GM12878 (cell line): ENCODE data around the gene MRPL38. TPM values are rescaled to one million over a fixed set of nuclear protein-coding genes. Genes with fewer than 3 reads are reported as not detected.
"Not testable (repeated sequence)": the region's sequence is repeated elsewhere in the genome, so short reads cannot be mapped to it uniquely, and the experiment has no call there.

Source experiments
- ATAC-seq: fragments of 200-7000 bp; cut with Tn5 transposase; 3 replicates; pipeline ENCODE4 v1.9.1; 2020; ENCODE audit warnings: mild to moderate bottlenecking, moderate library complexity
- BruUV-seq: library from RNA; stranded (reverse); fragments of 400-500 nt; replicated peaks from 2 replicates; lab custom pipeline; 2021; lab: Mats Ljungman, UMichigan
- CTCF ChIA-PET: fragments of 300-600 bp; sonication (Branson Sonifier 250); formaldehyde crosslinking; extraction: SDS; loops from one replicate; lab custom pipeline; 2021; ENCODE audit warnings: inconsistent platforms; lab: Yijun Ruan, JAX
- POLR2A ChIA-PET: fragments of 350-600 bp; formaldehyde crosslinking; extraction: SDS; loops from one replicate; lab custom pipeline; 2021; ENCODE audit warnings: inconsistent platforms; lab: Charles Lee
- RAD21 ChIA-PET: fragments of 300-600 bp; sonication (Branson Sonifier 250); formaldehyde crosslinking; loops from one replicate; lab custom pipeline; 2023; ENCODE audit warnings: antibody characterized with exemption; ENCODE audit not compliant: unreplicated experiment; lab: Charles Lee
- SMC1A ChIA-PET: fragments of 300-600 bp; sonication (Branson Sonifier 250); formaldehyde crosslinking; loops from one replicate; lab custom pipeline; 2023; ENCODE audit not compliant: unreplicated experiment, uncharacterized antibody; lab: Charles Lee
- DNase-seq: peaks from one replicate; pipeline ENCODE4 v3.0.0-alpha.2; 2011; ENCODE audit warnings: low read depth, low spot score
- FAIRE-seq: peaks from 3 replicates; lab custom pipeline; 2011; peaks lifted over from hg19 to GRCh38; lab: Jason Lieb, UNC
- H2AFZ ChIP-seq: 2 replicates; pipeline ENCODE4 v1.6.0; 2011; ENCODE audit warnings: low read depth, low read length, control low read depth; ENCODE audit not compliant: control insufficient read depth
- H3K27ac ChIP-seq: 2 replicates; pipeline ENCODE4 v1.5.1; 2011; ENCODE audit warnings: control low read depth; ENCODE audit not compliant: control insufficient read depth, insufficient read depth
- H3K27me3 ChIP-seq, 2 experiments: replicated peaks in 1 of 2; 2 replicates each; pipeline versions ENCODE4 v1.6.0 to v1.6.1; 2011; ENCODE audit warnings: low read length in 1 of 2; ENCODE audit not compliant: control insufficient read depth in 2 of 2, insufficient read depth in 2 of 2
- H3K36me3 ChIP-seq, 2 experiments: 2 replicates each; pipeline ENCODE4 v1.5.1; 2011; ENCODE audit warnings: low read length in 1 of 2; ENCODE audit not compliant: control insufficient read depth in 2 of 2, insufficient read depth in 2 of 2
- H3K4me1 ChIP-seq: 2 replicates; pipeline ENCODE4 v1.6.1; 2011; ENCODE audit warnings: mild to moderate bottlenecking, low read length, moderate library complexity, mixed read lengths; ENCODE audit not compliant: control insufficient read depth, insufficient read depth
- H3K4me2 ChIP-seq: 2 replicates; pipeline ENCODE4 v1.6.0; 2011; ENCODE audit warnings: control low read depth; ENCODE audit not compliant: control insufficient read depth, insufficient read depth
- H3K4me3 ChIP-seq: fragments of 200-600 bp; sonication (generic); 2 replicates; pipeline ENCODE4 v1.5.1; 2016
- H3K79me2 ChIP-seq: 2 replicates; pipeline ENCODE4 v1.6.0; 2011; ENCODE audit warnings: low read length; ENCODE audit not compliant: control insufficient read depth, insufficient read depth
- H3K9ac ChIP-seq: 2 replicates; pipeline ENCODE4 v1.8.0; 2011; ENCODE audit warnings: low read length, control low read depth, mixed read lengths; ENCODE audit not compliant: control insufficient read depth, insufficient read depth
- H3K9me3 ChIP-seq: replicated peaks from 3 replicates; pipeline ENCODE4 v1.5.1; 2011; ENCODE audit warnings: mild to moderate bottlenecking, low read length; ENCODE audit not compliant: control insufficient read depth, insufficient read depth
- H4K20me1 ChIP-seq: 2 replicates; pipeline ENCODE4 v1.6.0; 2011; ENCODE audit not compliant: control insufficient read depth, insufficient read depth
- CEBPB ChIP-seq, 2 experiments: fragments of 150-350 bp in 1 of 2; IDR thresholded peaks; 2 replicates each; pipeline ENCODE4 v1.6.1; 2012 to 2014; ENCODE audit warnings: low read depth in 2 of 2, low read length in 2 of 2, borderline replicate concordance in 1 of 2, inconsistent platforms in 1 of 2
- CREB1 ChIP-seq: IDR thresholded peaks from 2 replicates; pipeline ENCODE4 v1.6.1; 2012; ENCODE audit warnings: low read depth, mild to moderate bottlenecking, inconsistent platforms
- MEF2B ChIP-seq: fragments of 450-650 bp; IDR thresholded peaks from 2 replicates; pipeline ENCODE4 v1.6.1; 2018; ENCODE audit warnings: mild to moderate bottlenecking, moderate library complexity; ENCODE audit not compliant: partially characterized antibody, poor library complexity, severe bottlenecking
- USF1 ChIP-seq: IDR thresholded peaks from 2 replicates; pipeline ENCODE4 v1.6.1; 2011; ENCODE audit warnings: borderline replicate concordance, low read depth, mild to moderate bottlenecking, moderate library complexity, mixed read lengths, low read length; ENCODE audit not compliant: insufficient read depth; ENCODE audit errors: extremely low read length
- WGBS: methylation state at CpG from one replicate; pipeline ENCODE4 v1.1.6; 2016; ENCODE audit warnings: low lambda C conversion rate; ENCODE audit not compliant: insufficient replicate concordance, insufficient coverage; ENCODE audit errors: missing lambda C conversion rate; 5-methylcytosine and 5-hydroxymethylcytosine counted together
- in situ Hi-C: fragments of 300-500 bp; cut with MboI; formaldehyde crosslinking; loops from 9 replicates; pipeline ENCODE4 v1.14.3; 2018; ENCODE audit warnings: mixed read lengths
- intact Hi-C: fragments of 100-400 bp; cut with micrococcal nuclease; formaldehyde crosslinking; loops from one replicate; pipeline ENCODE4 v1.14.2; 2022; ENCODE audit not compliant: unreplicated experiment
- polyA plus RNA-seq, 11 experiments: library from polyadenylated mRNA; depleted of rRNA in 4 of 11; unstranded in 6 of 11; stranded (reverse) in 5 of 11; fragments of >200 nt; fragmentation: Nextera tagmentation in 4 of 11; fragmentation: Illumina TruSeq in 1 of 11; extraction: Ambion mirVana in 4 of 11; extraction: Trizol in 1 of 11; gene quantifications; 1 replicate in 1 of 11; 2 replicates in 10 of 11; pipeline versions ENCODE4 v1.2.1 to v1.2.3, GENCODE V29; 2011 to 2016; ENCODE audit warnings: inconsistent platforms in 2 of 11, missing spikeins in 2 of 11, low read depth in 1 of 11
- total RNA-seq, 4 experiments: library from RNA; depleted of rRNA in 3 of 4; stranded (reverse); fragments of >200 nt in 3 of 4; fragmentation: Illumina TruSeq in 1 of 4; extraction: Trizol in 1 of 4; gene quantifications; 2 replicates each; pipeline versions ENCODE4 v1.2.1 to v1.2.3, GENCODE V29; 2013 to 2021

Gene MRPL38
- total and polyA plus RNA-seq, 10 of the 15 experiments (the other 5 are each of a cell fraction or from before 2014, with no cell fraction given) = 6.6 to 205 (median 53.1) TPM

- POLR2A ChIA-PET, CTCF ChIA-PET, FAIRE-seq: not testable (repeated sequence)
These were observed 18.8 kb downstream of the MRPL38 start for GRCh38 chr17:75885860-75886259.

DNA sequence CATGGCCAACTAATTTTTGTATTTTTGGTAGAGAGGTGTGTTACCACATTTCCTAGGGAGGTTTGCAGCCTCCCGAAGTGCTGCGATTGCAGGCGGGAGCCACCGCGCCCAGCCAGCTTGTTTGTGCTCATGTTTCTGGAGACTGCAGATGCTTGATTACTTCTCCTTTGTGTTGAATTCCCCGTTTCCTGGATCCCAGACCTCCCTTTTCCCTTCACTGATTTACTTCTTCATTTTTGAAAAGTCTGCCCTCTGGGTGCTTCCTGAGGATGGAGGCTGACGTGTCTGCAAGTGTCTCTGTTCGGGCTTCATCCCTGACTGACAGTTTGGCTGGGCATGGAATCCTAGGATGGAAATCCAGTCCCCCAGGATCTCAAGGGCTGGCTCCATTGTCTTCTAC is 19.3 kb downstream of the MRPL38 start:
- in situ Hi-C loops = no loop called here
- BruUV-seq = no TSS peak
- H2AFZ ChIP-seq = no peak overlapping the region
- no peaks in the 10 kb centered on the region for H3K36me3 ChIP-seq
- intact Hi-C loops = no loop called here
- no peak overlapping the region for H3K9ac ChIP-seq
- 67% methylated on average over 8 of the region's 8 CpGs for WGBS
- no peak for DNase-seq
- no peaks in the 10 kb centered on the region for H4K20me1 ChIP-seq
- H3K4me3 ChIP-seq = no peak overlapping the region
- ChIA-PET SMC1A (interaction anchor here (0.6 kb wide), 1 partner anchor 863 kb away, joined by 3 read pairs; no protein-coding TSS in a partner anchor), CTCF (no interaction called here), POLR2A (no interaction called here), RAD21 (no interaction called here)
- H3K27ac ChIP-seq = no peak overlapping the region
- TF ChIP-seq USF1 (no peak), CREB1 (no peak), CEBPB (IDR thresholded peaks at IDR 0.05; ENCODE audit: borderline replicate concordance in 1 of 2, low read depth in 2 of 2, low read length in 2 of 2) (no peak), MEF2B (no peak)
- no peaks in the 10 kb centered on the region for H3K79me2 ChIP-seq
- H3K9me3 ChIP-seq = no peaks in the 10 kb centered on the region
- H3K4me1 ChIP-seq = no peaks in the 10 kb centered on the region
- no peaks in the 10 kb centered on the region; a peak in 2 of 4 replicates for H3K27me3 ChIP-seq
- FAIRE-seq = no peak
- no peak for ATAC-seq
- H3K4me2 ChIP-seq = no peak overlapping the region

More at GRCh38 chr17:75885860-75886259, 18.8 kb downstream of the MRPL38 start:
- SMC1A ChIA-PET, H4K20me1 ChIP-seq, intact Hi-C loops, H3K79me2 ChIP-seq, H3K4me2 ChIP-seq, H3K36me3 ChIP-seq, ATAC-seq, H3K9ac ChIP-seq, DNase-seq, H3K4me1 ChIP-seq, H3K27ac ChIP-seq, BruUV-seq, H2AFZ ChIP-seq, H3K4me3 ChIP-seq, H3K27me3 ChIP-seq, in situ Hi-C loops, H3K9me3 ChIP-seq: not testable (repeated sequence)
- RAD21 ChIA-PET = interaction anchor here (0.7 kb wide), 1 partner anchor 30 kb away, joined by 5 read pairs; the partner anchor contains the start of gene WBP2
- WGBS = 62% methylated on average over 9 of the region's 9 CpGs
